Measurements from ENCODE around the gene PRR14L.
"Not testable (repeated sequence)": the region's sequence is repeated elsewhere in the genome, so short reads cannot be mapped to it uniquely, and the experiment has no call there.

The PRR14L gene

GRCh38 chr22:31681349-31682345, 68.3 kb downstream of the PRR14L start:
- DNase-seq: no peak

- DNase-seq: peak; percentile 78
Observed at GRCh38 chr22:31680861-31681341, 69.0 kb downstream of the PRR14L start.

DNA sequence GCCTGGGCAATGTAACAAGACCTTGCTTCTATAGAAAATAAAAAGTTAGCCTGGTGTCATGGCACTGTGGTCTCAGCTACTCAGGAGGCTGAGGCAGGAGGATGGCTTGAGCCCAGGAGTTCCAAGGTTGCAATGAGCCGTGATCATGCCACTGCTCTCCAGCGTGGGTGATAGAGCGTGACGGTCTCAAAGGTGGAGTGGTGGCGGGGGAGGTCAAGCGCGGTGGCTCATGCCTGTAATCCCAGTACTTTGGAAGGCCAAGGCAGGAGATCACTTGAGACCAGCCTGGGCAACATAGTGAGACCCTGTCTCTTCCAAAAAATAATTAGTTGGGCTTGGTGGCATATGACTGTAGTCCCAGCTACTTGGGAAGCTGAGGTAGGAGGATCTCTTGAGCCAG, 71.2 kb downstream of the PRR14L start:
- DNase-seq: no peak

DNA sequence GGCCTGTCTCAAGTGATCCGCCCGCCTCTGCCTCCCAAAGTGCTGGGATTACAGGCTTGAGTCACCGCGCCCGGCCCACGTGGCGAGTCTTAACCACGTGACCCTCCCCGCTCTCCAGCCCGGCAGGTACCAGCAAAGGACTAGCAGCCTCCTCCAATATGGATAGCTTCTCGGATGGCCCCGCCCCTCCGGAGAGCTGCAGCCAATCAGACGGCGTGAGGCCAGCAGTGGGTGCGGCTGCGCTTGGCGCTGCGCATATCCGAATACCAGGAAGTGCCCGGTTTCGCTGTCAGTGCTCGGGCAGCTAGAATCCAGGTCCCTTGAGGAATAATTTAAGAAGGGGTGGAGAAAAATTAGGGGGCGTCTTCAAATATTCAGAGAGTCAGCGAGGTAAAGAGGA, 73.2 kb downstream of the PRR14L start:
- DNase-seq: peak; percentile 92 to 94

GRCh38 chr22:31674219-31674618, 75.7 kb downstream of the PRR14L start:
- peak; percentile 80 to 87 for DNase-seq

- DNase-seq: not testable (repeated sequence)
Observed at GRCh38 chr22:31668849-31669248, 81.1 kb downstream of the PRR14L start.

DNA sequence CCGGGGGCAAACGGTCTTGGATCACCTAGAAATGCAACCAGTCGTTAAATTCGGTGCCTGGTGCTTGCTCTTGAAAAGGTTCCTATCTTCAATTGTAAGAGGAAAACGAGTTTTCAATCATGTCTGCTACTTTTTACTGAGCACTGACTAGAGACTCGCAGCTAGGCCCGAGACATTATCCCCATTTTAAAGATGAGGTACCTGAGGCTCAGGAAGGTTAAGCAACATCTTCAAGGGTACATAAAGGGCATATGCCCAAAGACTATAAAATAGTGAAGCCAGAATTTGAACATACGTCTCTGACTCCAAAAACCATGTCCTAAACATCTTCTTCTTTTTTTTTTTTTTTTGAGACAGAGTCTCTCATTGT, 87.3 kb downstream of the PRR14L start:
- no peak for DNase-seq

DNA sequence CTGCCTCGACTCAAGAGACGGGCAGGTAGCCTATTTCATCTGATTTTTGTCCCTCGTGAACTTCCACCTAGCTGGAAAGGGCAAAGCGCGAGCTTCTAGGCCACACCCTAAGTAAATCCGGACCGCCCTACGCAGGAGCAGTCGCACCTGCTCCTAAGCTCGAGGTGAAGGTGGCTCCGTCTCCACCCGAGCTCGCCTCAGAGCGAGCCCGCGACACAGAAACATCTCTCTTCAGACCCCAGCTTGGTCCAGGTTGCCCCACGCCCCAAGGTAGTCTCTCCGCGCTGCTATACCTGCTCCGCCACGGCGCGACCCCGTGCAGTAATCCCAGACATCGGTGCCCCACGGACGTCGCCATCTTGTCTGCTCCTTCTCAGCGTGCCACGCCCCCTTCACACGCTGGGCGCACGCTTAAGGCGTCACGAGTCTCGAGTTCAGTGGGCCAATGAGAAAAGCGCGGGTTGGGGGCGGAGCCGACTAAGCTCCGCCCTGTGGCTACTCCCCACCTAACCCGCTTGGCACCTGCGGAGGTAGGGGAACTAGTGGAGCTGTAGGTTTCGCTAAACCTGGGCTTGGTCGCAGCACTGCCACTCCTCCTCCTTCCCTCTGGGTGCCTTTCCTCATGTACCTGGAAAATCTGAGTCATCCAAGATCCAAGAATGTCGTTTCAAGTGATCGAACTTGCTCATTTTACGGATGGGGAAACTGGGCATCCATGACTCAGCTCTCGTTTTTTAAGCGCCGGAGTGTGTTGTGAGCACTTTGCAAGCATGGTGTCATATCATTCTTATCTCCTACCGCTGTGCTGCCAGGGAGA, 87.9 kb downstream of the PRR14L start, which contains the start of gene PISD:
Gene PISD, minus strand, starts transcription at position 365 of the 817 bp plus-strand sequence. Its CDS starts 7 bp downstream, at position 358.
- peak; percentile 92 to 98 for DNase-seq

- DNase-seq: peak; percentile 20 to 36
Observed at GRCh38 chr22:31660860-31661341, 89.0 kb downstream of the PRR14L start.

DNA sequence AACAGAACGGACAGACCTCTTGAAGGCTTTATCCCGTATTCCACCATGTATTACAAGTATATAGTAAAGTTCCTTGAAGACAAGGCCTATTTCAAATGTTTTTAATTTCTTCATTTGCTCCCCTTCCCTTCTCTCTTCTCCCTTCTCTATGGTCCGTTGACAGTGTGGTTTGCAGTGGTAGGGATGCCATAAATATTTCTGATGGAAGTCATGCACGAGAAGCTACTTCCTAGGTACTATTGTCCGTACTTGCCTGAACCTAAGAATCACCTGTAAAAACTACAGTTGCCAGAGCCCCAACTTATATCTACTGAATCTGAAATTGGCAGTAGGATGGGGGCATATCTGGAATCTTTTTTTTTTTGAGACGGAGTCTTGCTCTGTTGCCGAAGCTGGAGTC, 90.7 kb downstream of the PRR14L start:
- no peak for DNase-seq

DNA sequence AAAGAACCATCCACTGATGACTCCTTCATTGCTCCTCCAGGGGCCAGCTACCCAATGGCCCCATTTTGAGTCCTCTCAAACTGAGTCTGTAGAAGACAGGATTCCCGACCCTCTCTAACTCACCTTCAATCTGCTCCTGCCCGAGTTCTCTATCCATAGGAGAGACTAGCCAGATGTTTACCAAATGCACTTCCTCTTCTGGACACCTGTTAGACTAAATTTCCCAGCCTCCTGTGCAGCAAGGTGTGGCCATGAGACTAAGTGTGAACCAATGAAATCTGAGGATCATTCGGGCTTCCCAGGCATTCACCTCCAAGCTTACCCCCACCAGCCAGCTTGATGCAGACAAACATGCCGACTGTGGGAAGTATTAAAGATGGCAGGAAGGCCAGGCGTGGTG, 95.5 kb downstream of the PRR14L start:
- no peak for DNase-seq

DNA sequence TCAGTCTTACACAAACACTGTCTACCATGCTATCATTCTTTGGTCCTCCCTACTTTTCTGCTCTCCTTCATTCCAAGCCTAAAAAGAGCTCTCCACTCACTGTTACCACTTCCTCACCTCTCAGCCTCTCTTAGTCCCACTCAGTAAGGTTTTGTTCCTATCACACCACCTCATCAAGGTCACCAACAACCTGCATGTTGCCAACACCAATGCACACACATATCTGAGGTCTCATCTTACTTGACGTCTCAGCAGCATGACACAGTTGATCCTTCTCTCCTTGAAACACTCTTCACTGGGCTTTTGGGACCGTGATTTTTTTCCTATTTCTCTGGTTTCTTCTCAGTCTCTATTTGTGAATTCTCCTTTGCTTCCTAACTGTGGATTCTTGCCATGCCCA, 96.0 kb downstream of the PRR14L start:
- DNase-seq: no peak

DNA sequence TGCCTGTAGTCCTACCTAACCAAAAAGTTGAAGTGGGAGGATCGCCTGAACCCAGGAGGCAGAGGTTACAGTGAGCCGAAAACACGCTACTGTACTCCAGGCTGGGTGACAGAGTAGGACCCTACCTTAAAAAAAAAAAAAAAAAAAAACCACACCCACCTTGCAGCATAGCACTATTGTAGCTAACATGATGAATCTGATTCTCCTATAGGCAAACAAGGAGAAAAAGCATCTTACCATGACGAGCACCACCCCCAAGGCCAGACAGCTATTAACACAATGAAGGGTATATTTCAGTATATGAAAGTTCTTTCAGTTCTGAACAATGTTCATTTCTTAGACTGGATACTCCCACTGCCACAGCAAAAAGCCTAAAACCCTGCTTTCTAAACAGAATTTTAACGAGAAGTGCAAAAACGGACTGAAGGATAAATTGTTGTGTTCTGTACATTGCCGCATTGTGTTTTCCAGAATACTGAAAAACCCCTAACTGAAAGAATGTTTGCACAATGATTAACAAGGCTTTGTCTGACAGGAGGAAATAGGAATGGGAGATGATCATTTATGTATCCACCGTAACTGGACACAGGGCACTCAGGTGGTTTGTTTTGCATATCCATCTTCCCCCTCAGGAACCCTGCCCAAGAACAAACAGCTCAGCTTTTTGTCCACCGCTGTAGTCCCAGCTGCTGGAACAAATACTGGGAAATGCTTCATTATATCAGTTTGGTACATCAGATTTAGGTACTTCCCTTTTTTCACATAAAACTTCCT, 96.8 kb downstream of the PRR14L start:
- DNase-seq: no peak

GRCh38 chr22:31652088-31652487, 97.8 kb downstream of the PRR14L start:
- no peak for DNase-seq

GRCh38 chr22:31651664-31652063, 98.3 kb downstream of the PRR14L start:
- no peak for DNase-seq

DNA sequence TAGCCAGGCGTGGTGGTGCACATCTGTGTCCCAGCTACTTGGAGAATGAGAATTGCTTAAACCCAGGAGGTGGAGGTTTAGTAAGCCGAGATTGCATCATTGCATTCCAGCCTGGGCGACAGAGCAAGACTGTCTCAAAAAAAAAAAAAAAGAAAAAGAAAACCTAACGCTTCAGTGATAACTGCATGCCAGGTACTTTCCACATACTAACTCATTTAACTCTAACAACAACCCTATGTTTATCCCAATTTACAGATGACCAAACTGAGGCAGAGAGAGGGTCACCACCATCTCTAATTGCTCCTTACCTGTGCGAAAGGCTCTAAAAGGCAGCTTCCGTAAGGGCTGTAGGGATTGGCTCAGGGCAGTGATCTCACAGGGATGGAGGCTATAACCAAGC, 99.5 kb downstream of the PRR14L start:
- peak; percentile 31 to 41 for DNase-seq

DNA sequence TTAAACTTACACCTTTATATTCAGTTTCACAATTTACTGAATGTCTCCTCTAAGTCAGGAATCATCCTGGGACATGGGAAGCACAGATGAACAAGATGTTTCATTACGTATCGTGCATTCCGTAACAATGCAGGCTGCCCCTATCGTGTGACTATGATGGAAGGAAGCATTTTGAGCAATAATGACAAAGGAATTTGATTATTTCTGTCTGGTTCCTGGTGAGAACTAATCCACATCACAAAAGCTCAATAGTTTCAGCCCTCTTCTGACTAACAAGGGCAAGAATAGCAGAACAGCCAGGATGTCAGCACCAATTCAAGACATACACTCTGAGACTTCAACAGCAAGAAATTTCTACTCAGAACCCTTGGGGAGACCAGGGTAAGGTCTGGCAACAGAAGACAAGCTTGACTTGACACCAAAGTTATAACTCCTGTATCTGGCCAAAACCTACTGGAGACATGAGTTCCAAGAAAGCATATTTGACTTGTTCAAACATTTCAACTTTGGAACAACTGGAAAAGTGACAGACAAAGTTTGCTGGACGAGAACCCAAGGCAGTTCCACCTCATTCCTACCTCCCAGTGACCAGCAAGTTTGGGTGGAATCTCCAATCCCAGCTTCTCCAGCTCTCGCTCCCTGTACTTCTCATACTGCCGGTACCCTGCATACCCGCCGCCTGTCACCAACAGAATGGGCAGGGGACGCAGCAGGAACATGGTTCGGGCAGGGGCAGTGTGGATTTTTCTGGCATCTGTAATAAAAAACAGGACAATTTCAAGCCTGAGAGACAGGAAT, 102.2 kb downstream of the PRR14L start:
- no peak for DNase-seq

GRCh38 chr22:31647066-31647465, 102.9 kb downstream of the PRR14L start:
- no peak for DNase-seq

DNA sequence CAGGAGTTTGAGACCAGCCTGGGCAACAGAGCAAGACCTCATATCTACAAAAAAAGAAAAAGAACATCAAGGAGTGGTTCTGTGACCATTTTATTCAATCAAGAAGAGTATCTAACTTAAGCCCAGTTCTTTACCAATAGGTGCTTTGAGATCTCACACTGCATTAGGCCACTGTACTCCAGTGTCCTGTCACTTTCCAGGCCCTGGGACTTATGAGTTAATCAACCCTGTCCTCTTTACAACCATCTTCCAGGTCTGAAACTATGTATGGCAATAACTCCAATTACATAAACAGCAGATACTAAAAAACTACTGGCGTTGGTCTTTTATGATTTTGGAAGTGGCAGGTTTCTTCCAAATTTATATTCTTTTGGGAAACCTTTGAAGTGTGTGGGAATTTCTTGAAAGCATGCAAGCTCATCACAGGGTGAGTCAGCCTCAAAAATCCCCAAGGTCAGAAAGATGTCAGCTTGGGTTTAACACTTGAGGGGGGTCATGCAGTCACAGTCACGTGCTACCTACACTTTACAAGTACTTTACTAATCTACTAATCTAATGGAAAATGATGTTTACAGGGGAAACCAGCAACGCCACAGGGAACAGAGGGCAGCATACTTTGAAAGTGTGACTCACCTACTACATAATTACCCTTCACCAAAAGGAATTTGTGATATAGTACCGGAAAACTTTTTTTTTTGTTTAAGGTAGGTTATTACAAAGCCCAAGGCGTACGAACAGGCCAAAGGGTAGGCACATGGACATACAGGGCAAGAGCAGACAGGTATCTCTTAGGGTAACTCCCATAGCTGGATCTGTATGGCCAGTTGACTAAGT, 103.5 kb downstream of the PRR14L start:
- DNase-seq: peak; percentile 69 to 89

DNA sequence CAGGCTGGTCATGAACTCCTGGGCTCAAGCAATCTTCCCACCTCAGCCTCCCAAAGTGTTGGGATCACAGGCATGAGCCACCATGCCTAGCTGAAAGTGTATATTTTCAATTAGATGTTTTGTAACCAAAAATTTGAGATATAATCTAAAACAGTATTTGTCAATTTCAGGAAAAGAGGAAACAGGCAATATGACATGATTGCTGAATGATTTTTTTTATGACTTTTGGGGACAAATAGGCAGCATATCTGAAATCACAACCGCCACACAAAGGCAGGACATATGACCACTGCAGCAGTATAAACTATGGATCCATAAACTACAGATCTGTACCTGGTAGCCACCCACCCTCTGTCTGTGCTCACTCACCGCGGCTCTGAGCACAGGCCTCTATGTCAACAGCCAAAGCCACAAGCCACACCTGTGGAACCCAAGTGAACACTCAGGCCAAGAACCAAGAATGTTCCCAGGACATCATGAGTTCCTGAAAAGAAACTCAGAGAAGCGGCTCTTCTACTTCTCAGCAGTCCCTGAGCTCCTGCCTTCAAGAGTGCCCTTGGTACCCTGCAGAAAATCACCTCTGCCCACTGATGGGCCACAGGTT, 110.4 kb downstream of the PRR14L start:
- peak; percentile 25 to 50 for DNase-seq

Data from inflammatory macrophage treated with lipopolysaccharide for 1 hour (primary cell).